CD8-positive, alpha-beta memory T cell (primary cell): ENCODE results near the gene CYP4F12. TPM values are rescaled to one million over a fixed set of nuclear protein-coding genes. Genes with fewer than 3 reads are reported as not detected.
"Not testable (repeated sequence)": the region's sequence is repeated elsewhere in the genome, so short reads cannot be mapped to it uniquely, and the experiment has no call there.

Experiments
- CTCF ChIA-PET: fragments of 350-600 bp; sonication (Branson Sonifier 250); formaldehyde crosslinking; loops from one replicate; lab custom pipeline; 2021; ENCODE audit warnings: antibody characterized with exemption; lab: Charles Lee
- POLR2A ChIA-PET: fragments of 350-600 bp; sonication (Branson Sonifier 250); formaldehyde crosslinking; loops from one replicate; lab custom pipeline; 2021; ENCODE audit warnings: antibody characterized with exemption; lab: Charles Lee
- DNase-seq, 5 donors: peaks; one replicate each; pipeline versions ENCODE4 v3.0.0 to v3.0.0-alpha.2; 2020 to 2022; ENCODE audit warnings: mixed read lengths in 1 of 5
- H3K27ac ChIP-seq: one replicate; pipeline ENCODE4 v1.7.0; 2013; ENCODE audit warnings: low read depth, mild to moderate bottlenecking, low read length, moderate library complexity
- H3K27me3 ChIP-seq: 2 replicates; pipeline ENCODE4 v1.7.0; 2013; ENCODE audit warnings: low read length, mild to moderate bottlenecking; ENCODE audit not compliant: insufficient read depth, poor library complexity, severe bottlenecking
- H3K36me3 ChIP-seq: 2 replicates; pipeline ENCODE4 v1.7.0; 2013; ENCODE audit warnings: mild to moderate bottlenecking, low read length, moderate library complexity; ENCODE audit not compliant: insufficient read depth
- H3K4me1 ChIP-seq: 2 replicates; pipeline ENCODE4 v1.7.0; 2013; ENCODE audit warnings: mild to moderate bottlenecking, low read length, moderate library complexity; ENCODE audit not compliant: insufficient read depth
- H3K4me3 ChIP-seq: 2 replicates; pipeline ENCODE4 v1.7.0; 2013; ENCODE audit warnings: mild to moderate bottlenecking, low read length
- H3K9me3 ChIP-seq: 2 replicates; pipeline ENCODE4 v1.7.0; 2013; ENCODE audit warnings: mild to moderate bottlenecking, low read length
- H3K27ac Mint-ChIP-seq, 8 donors: one replicate each; pipeline ENCODE4 v1.8.0; 2020 to 2021; ENCODE audit warnings: mixed read lengths in 8 of 8, mild to moderate bottlenecking in 6 of 8, inconsistent platforms in 3 of 8, moderate library complexity in 3 of 8
- H3K27me3 Mint-ChIP-seq, 2 donors: one replicate each; pipeline ENCODE4 v1.8.0; 2020 to 2021; ENCODE audit warnings: mixed read lengths in 2 of 2, mild to moderate bottlenecking in 1 of 2, moderate library complexity in 1 of 2
- H3K36me3 Mint-ChIP-seq, 3 donors: one replicate each; pipeline ENCODE4 v1.8.0; 2020 to 2021; ENCODE audit warnings: mixed read lengths in 3 of 3, inconsistent platforms in 1 of 3, mild to moderate bottlenecking in 1 of 3
- H3K4me1 Mint-ChIP-seq, 3 donors: one replicate each; pipeline ENCODE4 v1.8.0; 2020 to 2021; ENCODE audit warnings: mixed read lengths in 3 of 3, inconsistent platforms in 1 of 3, mild to moderate bottlenecking in 1 of 3
- H3K4me3 Mint-ChIP-seq, 7 donors: one replicate each; pipeline ENCODE4 v1.8.0; 2020 to 2021; ENCODE audit warnings: mixed read lengths in 7 of 7, mild to moderate bottlenecking in 6 of 7, moderate library complexity in 4 of 7, inconsistent platforms in 2 of 7
- H3K9me3 Mint-ChIP-seq, 5 donors: one replicate each; pipeline ENCODE4 v1.8.0; 2020 to 2022; ENCODE audit warnings: mixed read lengths in 5 of 5, mild to moderate bottlenecking in 3 of 5, moderate library complexity in 2 of 5, inconsistent platforms in 1 of 5
- polyA plus RNA-seq: library from polyadenylated mRNA; unstranded; fragments of 300-500 nt; fragmentation: Illumina TruSeq; gene quantifications from one replicate; pipeline ENCODE4 v1.2.3, GENCODE V29; 2021
- total RNA-seq, 2 experiments: library from RNA; stranded (reverse); gene quantifications; one replicate each; pipeline ENCODE4 v1.2.3, GENCODE V29; 2021

Gene CYP4F12
- total and polyA plus RNA-seq, 3 experiments from 2014 or later, result 0.93 to 1.3 TPM; not detected in 1

DNA sequence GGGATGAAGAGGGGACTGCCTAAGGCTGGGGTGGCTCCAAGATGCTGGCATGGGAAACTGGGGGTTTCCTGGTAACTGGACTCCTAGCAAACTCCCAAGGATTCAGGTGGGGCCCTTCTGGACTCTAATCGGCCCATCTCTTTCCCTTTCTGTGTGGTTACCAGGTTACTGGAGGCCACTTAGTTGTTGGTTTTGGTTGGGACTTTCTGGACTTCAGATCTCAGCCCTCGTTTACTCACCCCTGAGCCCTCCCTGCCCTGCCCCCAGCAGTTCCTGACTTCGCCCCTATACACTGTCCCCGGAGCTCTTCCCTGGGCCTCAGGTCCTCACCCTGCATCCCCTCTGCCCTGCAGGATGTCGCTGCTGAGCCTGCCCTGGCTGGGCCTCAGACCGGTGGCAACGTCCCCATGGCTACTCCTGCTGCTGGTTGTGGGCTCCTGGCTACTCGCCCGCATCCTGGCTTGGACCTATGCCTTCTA lies 328 bp downstream of the CYP4F12 start:
- Histone ChIP-seq H3K9me3 (no peaks in the 10 kb centered on the region), H3K27ac (no peak overlapping the region), H3K4me1 (peaks cover 12% of the 10 kb centered on the region), H3K4me3 (no peak overlapping the region), H3K27me3 (no peaks in the 10 kb centered on the region), H3K36me3 (no peaks in the 10 kb centered on the region)
- ChIA-PET CTCF (no interaction called here), POLR2A (interaction anchor here (1.3 kb wide), 1 partner anchor 164 kb away, joined by 9 read pairs; no protein-coding TSS in a partner anchor)
- no peak for DNase-seq
- H3K4me3 Mint-ChIP-seq, result peak overlapping the region in 4 of 7 donors; percentile 53 to 81 (median 57)
- H3K27ac Mint-ChIP-seq, result peak overlapping the region in 5 of 8 donors; percentile 61 to 97 (median 73)
- H3K36me3 Mint-ChIP-seq, result peaks cover 0 to 4% (median 3%) of the 10 kb centered on the region in 3 donors
- H3K4me1 Mint-ChIP-seq, result peaks cover 19 to 37% (median 20%) of the 10 kb centered on the region in 3 donors
- no peaks in the 10 kb centered on the region for H3K9me3 Mint-ChIP-seq
- H3K27me3 Mint-ChIP-seq, result peaks cover 0 to 1% of the 10 kb centered on the region in 2 donors

DNA sequence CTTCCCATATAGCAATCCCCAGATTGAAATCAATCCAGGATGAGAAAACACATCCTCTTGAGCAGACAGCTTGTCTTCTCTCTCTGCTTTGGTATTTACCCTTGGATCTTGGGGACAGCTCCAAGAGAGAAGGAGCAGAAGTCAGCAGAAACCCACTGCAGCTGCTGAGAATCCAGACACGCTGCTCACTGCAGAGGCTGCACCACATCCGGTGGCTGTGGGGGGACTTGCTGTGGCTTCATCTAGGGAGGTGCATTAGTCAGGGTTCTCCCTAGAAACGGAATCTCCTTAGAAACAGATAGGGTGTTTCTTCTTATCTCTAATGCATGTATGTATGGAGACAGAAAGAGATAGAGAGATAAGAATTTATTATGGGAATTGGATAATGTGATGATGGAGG lies 2.7 kb downstream of the CYP4F12 start:
- Mint-ChIP-seq H3K27ac (peak overlapping the region in 1 of 8 donors; percentile 75), H3K4me3 (no peak overlapping the region), H3K4me1 (peaks cover 19 to 37% (median 20%) of the 10 kb centered on the region in 3 donors), H3K9me3 (no peaks in the 10 kb centered on the region), H3K36me3 (peaks cover 0 to 9% (median 3%) of the 10 kb centered on the region in 3 donors), H3K27me3 (peaks cover 5 to 8% of the 10 kb centered on the region in 2 donors)
- Histone ChIP-seq H3K27me3 (peaks cover 3% of the 10 kb centered on the region), H3K9me3 (no peaks in the 10 kb centered on the region), H3K4me3 (no peak overlapping the region), H3K27ac (no peak overlapping the region), H3K36me3 (no peaks in the 10 kb centered on the region), H3K4me1 (peaks cover 12% of the 10 kb centered on the region)
- ChIA-PET CTCF (no interaction called here), POLR2A (no interaction called here)
- no peak for DNase-seq

DNA sequence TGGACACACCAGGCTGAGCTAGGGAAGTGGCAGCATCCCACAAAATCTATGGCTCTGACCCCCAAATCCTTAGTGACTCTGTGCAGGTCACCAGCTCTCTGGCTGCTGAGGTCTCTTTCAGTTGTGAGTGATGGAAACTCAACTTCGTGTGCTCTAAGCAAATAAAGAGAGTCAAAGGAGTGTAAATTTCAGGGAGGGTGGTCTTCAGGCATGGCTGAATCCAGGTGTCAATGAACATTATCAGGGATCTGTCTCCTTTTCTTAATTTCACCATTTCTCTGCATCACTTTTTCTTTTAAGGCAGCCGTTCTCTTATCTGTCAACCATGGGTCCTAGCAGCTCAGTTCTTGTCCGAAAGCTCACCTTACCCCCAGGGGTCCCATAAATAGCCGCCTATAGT lies 6.2 kb downstream of the CYP4F12 start:
- Mint-ChIP-seq H3K27me3 (peaks cover 24 to 26% of the 10 kb centered on the region in 2 donors), H3K9me3 (no peaks in the 10 kb centered on the region), H3K4me3 (no peak overlapping the region), H3K4me1 (peaks cover 5 to 14% (median 6%) of the 10 kb centered on the region in 3 donors), H3K36me3 (peaks cover 0 to 15% (median 3%) of the 10 kb centered on the region in 3 donors), H3K27ac (no peak overlapping the region)
- ChIA-PET CTCF (no interaction called here), POLR2A (no interaction called here)
- Histone ChIP-seq H3K36me3 (no peaks in the 10 kb centered on the region), H3K4me3 (no peak overlapping the region), H3K27me3 (peaks cover 3% of the 10 kb centered on the region), H3K9me3 (no peaks in the 10 kb centered on the region), H3K4me1 (no peaks in the 10 kb centered on the region), H3K27ac (no peak overlapping the region)
- no peak for DNase-seq

DNA sequence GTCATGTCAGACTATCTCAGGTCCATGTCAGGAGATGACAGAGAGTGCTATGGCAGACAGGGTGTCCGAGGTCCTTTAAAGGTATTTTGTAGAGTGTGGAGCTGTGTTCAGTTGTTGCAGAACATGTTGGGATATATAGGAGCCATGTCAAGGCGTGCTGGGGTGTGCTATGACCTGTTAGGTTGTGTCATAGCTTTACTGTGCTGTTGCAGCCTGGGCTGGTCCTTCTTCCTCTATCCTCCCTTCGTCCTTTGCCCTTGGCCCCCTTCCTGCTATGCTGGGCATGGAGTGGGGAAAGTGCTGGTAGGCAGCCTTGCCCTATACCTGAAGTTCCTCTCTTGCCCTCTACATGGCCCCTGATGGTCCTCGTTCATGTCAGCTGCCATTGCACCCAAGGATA lies 7.0 kb downstream of the CYP4F12 start:
- H3K4me1 Mint-ChIP-seq, H3K4me3 Mint-ChIP-seq, DNase-seq, CTCF ChIA-PET, POLR2A ChIA-PET, H3K4me1 ChIP-seq, H3K27ac ChIP-seq, H3K27me3 ChIP-seq, H3K27ac Mint-ChIP-seq, H3K36me3 ChIP-seq, H3K9me3 Mint-ChIP-seq, H3K9me3 ChIP-seq, H3K4me3 ChIP-seq: not testable (repeated sequence)
- Mint-ChIP-seq H3K36me3 (peaks cover 0 to 18% (median 3%) of the 10 kb centered on the region in 3 donors), H3K27me3 (peaks cover 27 to 28% of the 10 kb centered on the region in 2 donors)

DNA sequence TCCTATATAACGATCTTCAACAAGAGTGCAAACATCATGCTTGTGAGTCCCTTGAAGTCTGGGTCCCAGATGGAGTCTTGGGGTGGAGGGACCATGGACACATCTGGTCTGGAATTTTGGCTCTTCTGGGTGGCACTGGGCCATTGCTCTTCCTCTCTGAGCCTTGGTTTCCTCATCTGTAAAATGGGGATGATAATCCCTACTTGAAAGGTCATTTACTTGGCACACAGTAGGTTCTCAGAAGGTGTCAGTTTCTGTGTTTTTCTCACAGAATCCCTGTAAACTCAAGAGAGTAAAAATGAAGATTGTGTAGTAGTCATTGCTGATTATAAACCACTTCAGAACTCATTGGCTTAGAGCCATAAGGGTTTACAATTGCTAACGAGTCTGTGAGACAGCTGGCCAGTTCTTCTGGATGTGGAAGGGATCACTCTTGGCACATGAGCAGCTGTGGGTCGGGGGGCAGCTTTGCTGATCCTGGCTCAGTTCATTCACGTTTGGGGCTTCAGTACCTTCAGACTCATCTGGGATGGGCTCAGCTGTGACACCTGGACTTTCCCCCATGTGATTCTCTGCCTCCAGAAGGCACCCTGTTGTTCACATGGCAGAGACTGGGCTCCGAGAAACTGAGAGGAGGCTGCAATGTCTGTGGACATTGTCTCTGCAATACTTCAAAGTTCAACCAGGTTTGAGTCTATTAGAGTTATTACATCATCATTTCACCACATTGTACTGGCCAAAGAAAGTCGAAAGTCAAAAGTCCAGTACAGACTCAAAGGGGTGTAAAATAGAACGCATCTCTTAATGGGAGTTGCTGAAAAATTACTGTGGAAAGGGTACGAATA lies 7.8 kb downstream of the CYP4F12 start:
- Histone ChIP-seq H3K27me3 (peaks cover 3% of the 10 kb centered on the region), H3K27ac (no peak overlapping the region), H3K36me3 (no peaks in the 10 kb centered on the region), H3K4me3 (no peak overlapping the region), H3K9me3 (no peaks in the 10 kb centered on the region), H3K4me1 (no peaks in the 10 kb centered on the region)
- H3K4me3 Mint-ChIP-seq, result no peak overlapping the region
- no peak for DNase-seq
- peaks cover 27 to 33% of the 10 kb centered on the region in 2 donors for H3K27me3 Mint-ChIP-seq
- H3K4me1 Mint-ChIP-seq, result peaks cover 0 to 2% (median under 1%) of the 10 kb centered on the region in 3 donors
- ChIA-PET POLR2A (no interaction called here), CTCF (no interaction called here)
- peaks cover 0 to 3% (median 0%) of the 10 kb centered on the region in 5 donors for H3K9me3 Mint-ChIP-seq
- peak overlapping the region in 1 of 8 donors; percentile 82 for H3K27ac Mint-ChIP-seq
- peaks cover 0 to 17% (median 3%) of the 10 kb centered on the region in 3 donors for H3K36me3 Mint-ChIP-seq

DNA sequence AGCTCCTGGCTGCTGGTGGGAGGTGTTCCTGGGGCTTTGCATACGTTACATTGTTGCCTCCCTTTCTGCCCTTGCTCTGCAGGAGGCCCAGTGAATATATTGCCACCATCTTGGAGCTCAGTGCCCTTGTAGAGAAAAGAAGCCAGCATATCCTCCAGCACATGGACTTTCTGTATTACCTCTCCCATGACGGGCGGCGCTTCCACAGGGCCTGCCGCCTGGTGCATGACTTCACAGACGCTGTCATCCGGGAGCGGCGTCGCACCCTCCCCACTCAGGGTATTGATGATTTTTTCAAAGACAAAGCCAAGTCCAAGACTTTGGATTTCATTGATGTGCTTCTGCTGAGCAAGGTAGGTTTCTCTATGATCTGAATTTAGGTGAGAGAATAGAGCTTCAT lies 10.5 kb downstream of the CYP4F12 start:
- Histone ChIP-seq H3K27me3 (peaks cover 6% of the 10 kb centered on the region), H3K4me3 (no peak overlapping the region), H3K27ac (no peak overlapping the region), H3K36me3 (no peaks in the 10 kb centered on the region), H3K9me3 (no peaks in the 10 kb centered on the region), H3K4me1 (no peaks in the 10 kb centered on the region)
- Mint-ChIP-seq H3K4me3 (no peak overlapping the region), H3K27ac (no peak overlapping the region), H3K36me3 (peaks cover 0 to 17% (median 0%) of the 10 kb centered on the region in 3 donors), H3K4me1 (no peaks in the 10 kb centered on the region), H3K9me3 (peaks cover 2 to 12% (median 5%) of the 10 kb centered on the region in 5 donors), H3K27me3 (peaks cover 45 to 47% of the 10 kb centered on the region in 2 donors)
- DNase-seq, result no peak
- ChIA-PET POLR2A (no interaction called here), CTCF (no interaction called here)

DNA sequence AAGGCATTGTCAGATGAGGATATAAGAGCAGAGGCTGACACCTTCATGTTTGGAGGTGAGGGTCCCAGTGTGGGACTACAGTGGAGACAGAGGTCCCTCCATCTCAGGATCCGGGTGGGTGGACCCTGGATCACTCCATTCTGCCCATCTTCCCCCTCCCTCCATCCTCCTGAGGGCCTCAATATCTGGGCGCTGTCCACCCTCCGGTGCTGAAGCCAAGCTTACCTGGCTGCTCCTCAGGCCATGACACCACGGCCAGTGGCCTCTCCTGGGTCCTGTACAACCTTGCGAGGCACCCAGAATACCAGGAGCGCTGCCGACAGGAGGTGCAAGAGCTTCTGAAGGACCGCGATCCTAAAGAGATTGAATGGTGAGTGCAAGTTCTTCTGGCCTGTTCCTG lies 11.9 kb downstream of the CYP4F12 start:
- peaks cover 43 to 45% of the 10 kb centered on the region in 2 donors for H3K27me3 Mint-ChIP-seq
- peaks cover 6% of the 10 kb centered on the region for H3K27me3 ChIP-seq
- peaks cover 7 to 23% (median 8%) of the 10 kb centered on the region in 5 donors for H3K9me3 Mint-ChIP-seq
- H3K27ac ChIP-seq, result no peak overlapping the region
- H3K9me3 ChIP-seq, result no peaks in the 10 kb centered on the region
- no peak for DNase-seq
- POLR2A ChIA-PET, result no interaction called here
- peaks cover 0 to 15% (median 0%) of the 10 kb centered on the region in 3 donors for H3K36me3 Mint-ChIP-seq
- H3K4me3 Mint-ChIP-seq, result no peak overlapping the region
- no peaks in the 10 kb centered on the region for H3K4me1 Mint-ChIP-seq
- no peak overlapping the region for H3K27ac Mint-ChIP-seq
- H3K4me1 ChIP-seq, result no peaks in the 10 kb centered on the region
- CTCF ChIA-PET, result no interaction called here
- no peak overlapping the region for H3K4me3 ChIP-seq
- H3K36me3 ChIP-seq, result no peaks in the 10 kb centered on the region

DNA sequence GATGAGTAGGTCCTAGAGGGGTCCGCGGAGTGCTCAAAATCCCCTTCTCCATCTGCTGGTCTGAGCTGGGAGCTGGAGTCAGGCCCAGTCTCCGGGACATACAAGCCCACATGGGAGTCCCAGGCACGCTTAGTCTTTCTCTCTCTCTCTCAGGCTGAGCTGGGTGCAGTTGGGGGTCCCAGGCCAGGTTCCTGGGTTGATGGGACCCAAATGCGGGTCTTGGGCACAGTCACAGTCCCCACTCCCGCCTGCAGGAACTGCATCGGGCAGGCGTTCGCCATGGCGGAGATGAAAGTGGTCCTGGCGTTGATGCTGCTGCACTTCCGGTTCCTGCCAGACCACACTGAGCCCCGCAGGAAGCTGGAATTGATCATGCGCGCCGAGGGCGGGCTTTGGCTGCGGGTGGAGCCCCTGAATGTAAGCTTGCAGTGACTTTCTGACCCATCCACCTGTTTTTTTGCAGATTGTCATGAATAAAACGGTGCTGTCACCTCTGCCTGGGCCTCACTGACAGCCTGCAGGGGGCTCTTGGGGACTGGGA lies 23.8 kb downstream of the CYP4F12 start:
- Histone ChIP-seq H3K4me3 (no peak overlapping the region), H3K9me3 (no peaks in the 10 kb centered on the region), H3K36me3 (no peaks in the 10 kb centered on the region), H3K27me3 (peaks cover 3% of the 10 kb centered on the region), H3K27ac (no peak overlapping the region), H3K4me1 (no peaks in the 10 kb centered on the region)
- H3K4me3 Mint-ChIP-seq, result no peak overlapping the region
- DNase-seq, result no peak
- peaks cover 0 to 1% (median 0%) of the 10 kb centered on the region in 3 donors for H3K36me3 Mint-ChIP-seq
- peaks cover 0 to 5% (median 0%) of the 10 kb centered on the region in 5 donors for H3K9me3 Mint-ChIP-seq
- peaks cover 15 to 35% of the 10 kb centered on the region in 2 donors for H3K27me3 Mint-ChIP-seq
- ChIA-PET POLR2A (no interaction called here), CTCF (no interaction called here)
- no peak overlapping the region for H3K27ac Mint-ChIP-seq
- H3K4me1 Mint-ChIP-seq, result no peaks in the 10 kb centered on the region
